Hepatocyte (in vitro differentiated cells): ENCODE data around the gene SLC38A11. TPM values are rescaled to one million over a fixed set of nuclear protein-coding genes. Genes with fewer than 3 reads are reported as not detected.

Source experiments
- DNase-seq: peaks from one replicate; pipeline ENCODE4 v3.0.0-alpha.2; 2016; ENCODE audit warnings: low spot score
- H2AFZ ChIP-seq: fragments of 200-600 bp; sonication (generic); 2 replicates; pipeline ENCODE4 v1.6.0; 2016; ENCODE audit warnings: antibody characterized with exemption, mild to moderate bottlenecking
- H3K27ac ChIP-seq: fragments of 200-600 bp; sonication (generic); 2 replicates; pipeline ENCODE4 v1.5.1; 2016; ENCODE audit warnings: mild to moderate bottlenecking
- H3K27me3 ChIP-seq: fragments of 200-600 bp; sonication (generic); 2 replicates; pipeline ENCODE4 v1.6.1; 2016
- H3K36me3 ChIP-seq: fragments of 200-600 bp; sonication (generic); replicated peaks from 2 replicates; pipeline ENCODE4 v1.5.1; 2016; ENCODE audit warnings: low read depth; ENCODE audit not compliant: insufficient read depth
- H3K4me1 ChIP-seq: fragments of 200-600 bp; sonication (generic); 2 replicates; pipeline ENCODE4 v1.5.1; 2016; ENCODE audit warnings: mild to moderate bottlenecking, moderate library complexity; ENCODE audit not compliant: insufficient read depth
- H3K4me2 ChIP-seq: fragments of 200-600 bp; sonication (generic); 2 replicates; pipeline ENCODE4 v1.6.0; 2016
- H3K4me3 ChIP-seq: fragments of 200-600 bp; sonication (generic); 2 replicates; pipeline ENCODE4 v1.5.1; 2016; ENCODE audit warnings: mild to moderate bottlenecking
- H3K79me2 ChIP-seq: fragments of 200-600 bp; sonication (generic); 2 replicates; pipeline ENCODE4 v1.6.0; 2017; ENCODE audit warnings: mild to moderate bottlenecking
- H3K9me2 ChIP-seq: fragments of 200-600 bp; sonication (generic); replicated peaks from 2 replicates; pipeline ENCODE4 v1.6.0; 2017; ENCODE audit warnings: mild to moderate bottlenecking; ENCODE audit not compliant: insufficient read depth
- H3K9me3 ChIP-seq: fragments of 200-600 bp; sonication (generic); 2 replicates; pipeline ENCODE4 v1.5.1; 2016; ENCODE audit warnings: low read depth, mild to moderate bottlenecking
- H4K20me1 ChIP-seq: fragments of 200-600 bp; sonication (generic); 2 replicates; pipeline ENCODE4 v1.6.0; 2016; ENCODE audit warnings: mild to moderate bottlenecking; ENCODE audit not compliant: insufficient read depth, poor library complexity, severe bottlenecking
- EZH2 ChIP-seq: fragments of 200-600 bp; sonication (generic); IDR thresholded peaks from 2 replicates; pipeline ENCODE4 v1.6.1; 2016; ENCODE audit warnings: antibody characterized with exemption, mild to moderate bottlenecking, borderline replicate concordance
- EZH2phosphoT487 ChIP-seq: fragments of 200-600 bp; sonication (generic); IDR thresholded peaks from one replicate; pipeline ENCODE4 v1.6.1; 2018; ENCODE audit warnings: antibody characterized with exemption, mild to moderate bottlenecking, low read depth, moderate library complexity; ENCODE audit not compliant: unreplicated experiment, severe bottlenecking
- whole genome bisulfite sequencing: methylation state at CpG from one replicate; pipeline ENCODE4 v1.1.6; 2016; ENCODE audit warnings: low lambda C conversion rate; ENCODE audit errors: missing lambda C conversion rate; 5-methylcytosine and 5-hydroxymethylcytosine counted together
- polyA plus RNA-seq: library from polyadenylated mRNA; unstranded; fragments of >200 nt; fragmentation: Nextera tagmentation; extraction: Ambion mirVana; gene quantifications from 2 replicates; pipeline ENCODE4 v1.2.1, GENCODE V29; 2016
- total RNA-seq: library from RNA; depleted of rRNA; stranded (reverse); fragments of >200 nt; gene quantifications from 2 replicates; pipeline ENCODE4 v1.2.3, GENCODE V29; 2014
- TF ChIP-seq, protein P1 (sequence below): fragments of 200-600 bp; sonication (generic); IDR thresholded peaks from 2 replicates; pipeline ENCODE4 v1.5.1; 2016; ENCODE audit warnings: antibody characterized with exemption, mild to moderate bottlenecking; ENCODE audit not compliant: poor library complexity

SLC38A11 gene
- total and polyA plus RNA-seq, 2 experiments from 2014 or later = 7.7 to 8.4 TPM

DNA sequence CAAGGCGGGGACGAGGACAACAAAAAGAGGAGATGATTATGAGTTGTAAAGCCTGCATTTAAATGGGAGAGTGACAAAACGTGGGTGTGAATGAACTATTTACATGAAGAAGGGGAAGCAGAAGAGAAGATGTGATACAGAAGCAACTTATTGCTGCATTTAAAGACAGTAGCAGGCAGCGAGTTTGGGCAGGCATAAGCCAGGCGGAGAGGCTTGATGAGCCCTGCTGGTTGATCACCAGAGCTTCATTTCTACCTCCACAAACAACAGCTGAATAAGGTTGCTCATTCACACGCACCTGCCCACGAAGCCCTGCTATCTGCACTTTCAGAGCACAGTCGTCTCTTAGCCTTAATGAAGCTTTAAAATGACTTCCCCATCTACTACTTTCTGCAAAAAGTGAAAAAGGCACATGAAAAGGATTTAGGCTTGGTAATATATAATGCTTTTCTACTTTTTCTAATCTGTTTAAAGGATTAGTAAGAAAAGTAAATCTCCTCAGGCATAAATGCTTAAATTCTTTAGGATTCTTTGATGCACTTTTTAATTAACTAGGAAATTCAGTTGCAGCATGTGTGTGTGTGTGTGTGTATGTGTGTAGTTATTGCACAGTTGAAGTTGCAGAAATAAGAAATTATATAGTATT is 3.1 kb downstream of the SLC38A11 start:
- Histone ChIP-seq H3K27me3 (no peaks in the 10 kb centered on the region), H2AFZ (no peak overlapping the region), H3K9me2 (no peaks in the 10 kb centered on the region), H4K20me1 (no peaks in the 10 kb centered on the region), H3K4me1 (no peaks in the 10 kb centered on the region), H3K27ac (no peak overlapping the region), H3K36me3 (no peaks in the 10 kb centered on the region), H3K79me2 (no peaks in the 10 kb centered on the region), H3K9me3 (no peaks in the 10 kb centered on the region), H3K4me2 (no peak overlapping the region), H3K4me3 (no peak overlapping the region)
- TF ChIP-seq, protein P1, sequence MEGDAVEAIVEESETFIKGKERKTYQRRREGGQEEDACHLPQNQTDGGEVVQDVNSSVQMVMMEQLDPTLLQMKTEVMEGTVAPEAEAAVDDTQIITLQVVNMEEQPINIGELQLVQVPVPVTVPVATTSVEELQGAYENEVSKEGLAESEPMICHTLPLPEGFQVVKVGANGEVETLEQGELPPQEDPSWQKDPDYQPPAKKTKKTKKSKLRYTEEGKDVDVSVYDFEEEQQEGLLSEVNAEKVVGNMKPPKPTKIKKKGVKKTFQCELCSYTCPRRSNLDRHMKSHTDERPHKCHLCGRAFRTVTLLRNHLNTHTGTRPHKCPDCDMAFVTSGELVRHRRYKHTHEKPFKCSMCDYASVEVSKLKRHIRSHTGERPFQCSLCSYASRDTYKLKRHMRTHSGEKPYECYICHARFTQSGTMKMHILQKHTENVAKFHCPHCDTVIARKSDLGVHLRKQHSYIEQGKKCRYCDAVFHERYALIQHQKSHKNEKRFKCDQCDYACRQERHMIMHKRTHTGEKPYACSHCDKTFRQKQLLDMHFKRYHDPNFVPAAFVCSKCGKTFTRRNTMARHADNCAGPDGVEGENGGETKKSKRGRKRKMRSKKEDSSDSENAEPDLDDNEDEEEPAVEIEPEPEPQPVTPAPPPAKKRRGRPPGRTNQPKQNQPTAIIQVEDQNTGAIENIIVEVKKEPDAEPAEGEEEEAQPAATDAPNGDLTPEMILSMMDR = no peak
- TF ChIP-seq EZH2 (no peak), EZH2phosphoT487 (no peak)
- WGBS = 80% methylated on average over 8 of the region's 8 CpGs
- DNase-seq = no peak

DNA sequence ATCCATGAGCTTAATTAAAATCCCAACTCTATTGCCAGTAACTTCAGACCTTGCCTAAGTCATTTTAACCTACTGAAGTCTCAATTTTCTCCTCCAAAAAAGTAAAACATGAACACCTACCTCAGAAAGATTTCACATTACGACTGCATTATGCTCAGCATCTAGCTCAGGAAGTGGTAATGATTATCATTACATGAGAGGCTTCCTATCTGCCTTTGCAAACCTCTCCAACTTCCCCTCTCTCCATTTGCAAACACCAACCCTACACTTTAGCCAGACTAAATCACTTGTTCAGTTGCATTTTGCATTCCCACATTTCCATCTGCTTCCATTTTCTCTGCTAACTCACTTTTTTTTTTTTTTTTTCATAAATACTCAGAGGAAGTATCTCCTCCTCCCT is 6.8 kb downstream of the SLC38A11 start:
- H2AFZ ChIP-seq = no peak overlapping the region
- H3K9me2 ChIP-seq = no peaks in the 10 kb centered on the region
- no peak overlapping the region for H3K4me3 ChIP-seq
- H3K4me2 ChIP-seq = no peak overlapping the region
- no peaks in the 10 kb centered on the region for H3K36me3 ChIP-seq
- H3K27ac ChIP-seq = no peak overlapping the region
- TF ChIP-seq EZH2 = no peak
- TF ChIP-seq EZH2phosphoT487 = no peak
- TF ChIP-seq, protein P1 = no peak
- H3K9me3 ChIP-seq = no peaks in the 10 kb centered on the region
- no peaks in the 10 kb centered on the region for H3K27me3 ChIP-seq
- DNase-seq = no peak
- no peaks in the 10 kb centered on the region for H3K79me2 ChIP-seq
- H3K4me1 ChIP-seq = no peaks in the 10 kb centered on the region
- 96% methylated on average over 1 of the region's 1 CpG for WGBS
- H4K20me1 ChIP-seq = no peaks in the 10 kb centered on the region

DNA sequence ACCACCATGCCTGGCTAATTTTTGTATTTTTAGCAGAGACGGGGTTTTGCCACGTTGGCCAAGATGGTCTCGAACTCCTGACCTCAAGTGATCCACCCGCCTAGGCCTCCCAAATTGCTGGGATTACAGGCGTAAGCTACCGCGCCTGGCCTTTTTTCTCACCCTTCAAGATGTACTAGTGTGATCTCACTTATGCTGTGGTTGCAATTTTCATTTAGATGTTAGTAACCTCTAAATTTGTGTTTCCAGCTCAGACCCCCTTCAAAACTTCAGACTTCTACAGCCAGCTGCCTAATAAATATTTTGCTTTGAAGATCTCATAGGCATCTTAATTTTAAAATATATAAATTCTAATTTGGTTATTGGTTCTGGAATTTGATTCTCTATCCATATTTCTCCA is 8.0 kb downstream of the SLC38A11 start:
- WGBS = 92% methylated on average over 7 of the region's 7 CpGs

More for the DNA sequence above, 8.0 kb downstream of the SLC38A11 start:
- Histone ChIP-seq H3K9me2 (no peaks in the 10 kb centered on the region), H3K27me3 (no peaks in the 10 kb centered on the region), H4K20me1 (no peaks in the 10 kb centered on the region), H3K9me3 (no peaks in the 10 kb centered on the region), H2AFZ (no peak overlapping the region), H3K27ac (no peak overlapping the region), H3K4me1 (no peaks in the 10 kb centered on the region), H3K79me2 (no peaks in the 10 kb centered on the region), H3K36me3 (no peaks in the 10 kb centered on the region), H3K4me2 (no peak overlapping the region), H3K4me3 (no peak overlapping the region)
- TF ChIP-seq, protein P1 = no peak
- TF ChIP-seq EZH2 (no peak), EZH2phosphoT487 (no peak)
- DNase-seq = no peak
